ENCODE results near the gene TACC2.

Gene TACC2

DNA sequence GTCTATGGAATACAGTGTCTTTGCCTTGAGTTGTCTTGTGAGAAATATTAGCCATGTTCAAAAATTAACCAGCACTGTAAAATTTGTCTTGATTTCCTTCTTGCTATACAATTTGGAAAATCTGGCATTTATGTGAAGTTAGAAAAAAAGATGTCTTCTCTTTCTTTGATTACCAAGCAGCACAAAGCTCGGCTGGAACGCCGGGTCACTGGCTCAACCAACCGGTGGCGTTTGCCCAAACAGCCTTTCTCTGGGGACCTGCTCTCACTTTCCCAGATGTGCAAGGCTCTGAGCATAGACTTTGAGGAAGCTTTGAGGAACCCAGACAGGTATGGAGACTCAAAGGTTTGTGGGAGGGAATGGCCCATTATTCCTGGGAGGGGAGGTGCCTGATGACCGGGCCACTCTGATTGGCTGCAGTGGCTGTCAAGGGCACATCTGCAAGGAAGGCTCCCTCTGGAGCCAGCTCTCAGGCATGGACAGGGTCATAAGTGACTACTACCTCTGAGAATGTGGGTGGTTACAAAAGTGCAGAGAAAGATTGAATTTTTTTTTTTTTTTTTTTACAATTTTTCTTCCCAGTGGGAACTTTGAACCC lies 287.7 kb downstream of the TACC2 start:
- DNase-seq (ENCODE audit: low read depth) = no peak

DNA sequence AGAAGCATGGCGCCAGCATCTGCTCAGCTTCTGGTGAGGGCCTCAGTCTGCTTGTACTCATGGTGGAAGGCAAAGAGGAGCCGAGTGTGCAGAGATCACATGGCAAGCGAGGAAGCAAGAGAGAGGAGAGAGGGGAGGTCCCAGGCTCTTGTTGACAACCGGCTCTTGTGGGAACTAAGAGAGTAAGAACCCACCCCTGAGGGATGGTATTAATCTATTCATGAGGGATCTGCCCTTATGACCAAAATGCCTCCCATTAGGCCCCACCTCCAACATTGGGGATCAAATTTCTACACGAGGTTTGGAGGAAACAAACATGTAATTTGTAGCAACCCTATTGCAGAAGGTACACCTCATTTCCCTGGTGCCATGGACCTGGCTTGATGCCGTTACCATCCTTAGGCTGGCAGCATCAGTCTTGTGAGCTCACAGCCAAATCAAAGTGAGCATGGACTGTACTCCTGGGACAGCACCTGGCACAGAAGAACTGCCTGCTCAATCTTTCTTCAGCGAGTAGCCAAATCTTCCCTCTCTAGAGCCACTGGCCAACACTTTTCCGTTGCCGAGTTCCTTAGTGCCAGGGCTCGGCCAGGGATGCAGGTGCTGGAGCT lies 288.7 kb downstream of the TACC2 start:
- DNase-seq (ENCODE audit: low read depth) = no peak

DNA sequence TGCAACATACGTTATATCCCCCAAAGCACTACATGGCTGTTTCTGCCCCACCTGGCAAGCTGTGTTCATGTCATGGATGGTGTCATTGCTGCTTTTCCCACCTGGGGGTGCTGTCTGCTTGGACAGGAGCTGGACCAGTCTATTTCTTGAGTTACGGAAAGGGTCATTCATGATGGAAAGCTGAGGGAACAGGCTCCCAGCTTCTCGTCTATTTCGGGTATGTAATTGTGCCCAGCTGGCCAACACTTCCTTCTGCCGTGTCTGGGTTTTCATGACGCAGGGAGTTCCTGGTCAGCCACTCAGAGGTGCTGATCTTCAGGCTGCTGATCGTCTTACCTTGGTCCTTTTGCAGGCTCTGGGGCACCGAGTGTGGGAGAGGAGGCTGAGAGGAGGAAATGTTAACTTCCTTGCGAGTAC lies 290.8 kb downstream of the TACC2 start:
- DNase-seq (ENCODE audit: low read depth) = no peak

DNA sequence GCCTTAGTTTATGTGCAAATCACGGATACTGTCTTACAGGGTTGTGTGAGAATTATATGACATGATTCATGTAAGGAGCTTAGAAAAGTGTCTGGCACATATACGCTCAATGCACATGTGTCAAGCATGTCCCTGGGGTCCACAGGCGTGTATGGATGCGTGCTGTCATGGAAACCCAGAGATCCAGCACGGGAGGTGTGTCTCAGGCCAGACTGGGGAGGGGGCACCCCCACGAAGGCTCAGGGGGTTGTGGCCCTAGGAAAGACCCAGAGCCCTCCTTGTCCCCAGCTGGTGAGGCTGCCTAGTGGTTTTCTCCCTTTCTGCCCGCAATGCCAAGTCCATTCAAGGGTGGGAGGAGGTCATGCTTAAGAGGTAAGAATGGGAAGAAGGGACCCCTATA lies 291.2 kb downstream of the TACC2 start:
- no peak for DNase-seq (ENCODE audit: low read depth)

DNA sequence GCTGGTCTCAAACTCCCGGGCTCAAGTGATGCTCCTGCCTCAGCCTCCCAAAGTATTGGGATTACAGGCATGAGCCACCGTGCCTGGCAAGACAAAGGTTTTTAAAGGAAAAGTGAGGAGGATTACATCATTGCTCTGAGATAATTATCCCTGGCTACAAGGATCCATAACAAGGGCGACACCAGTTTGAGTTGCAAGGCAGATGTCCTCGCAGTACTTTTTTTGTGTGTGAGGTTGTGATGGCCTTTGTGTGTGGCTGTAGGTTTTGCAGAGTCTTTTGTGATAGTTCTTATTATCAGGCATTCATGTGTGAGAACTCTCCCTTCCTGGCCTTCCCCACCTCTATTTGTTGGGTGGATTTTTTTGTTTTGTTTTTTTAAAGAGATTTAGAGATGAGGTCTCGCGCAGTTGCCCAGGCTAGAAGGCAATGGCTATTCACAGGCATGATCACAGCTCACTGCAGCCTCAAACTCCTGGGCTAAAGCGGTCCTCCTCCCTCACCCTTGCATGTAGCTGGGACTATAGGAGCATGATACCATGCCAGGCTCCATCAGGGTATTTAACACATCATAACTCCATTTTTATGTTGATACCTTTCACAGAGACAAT lies 292.2 kb downstream of the TACC2 start:
- no peak for DNase-seq (ENCODE audit: low read depth)

DNA sequence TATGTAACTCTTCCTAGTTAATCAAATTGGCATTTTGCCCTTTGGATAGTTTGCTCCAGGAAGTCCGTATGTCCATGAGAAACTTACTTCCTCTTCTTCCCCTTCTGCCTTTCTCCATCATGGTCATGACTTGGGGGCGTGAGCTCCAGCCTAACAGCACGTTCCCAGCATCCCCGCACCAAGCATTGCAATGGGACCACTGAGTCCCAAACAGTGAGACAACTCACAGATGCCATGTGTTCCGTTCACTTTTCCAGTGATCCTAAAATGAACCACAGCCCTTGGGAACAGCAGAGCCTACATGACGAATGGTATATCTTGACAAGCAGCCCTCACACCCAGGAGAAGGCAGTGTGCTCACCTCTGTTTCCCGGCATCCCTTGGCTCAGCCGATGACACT lies 292.8 kb downstream of the TACC2 start:
- no peak for DNase-seq (ENCODE audit: low read depth)

DNA sequence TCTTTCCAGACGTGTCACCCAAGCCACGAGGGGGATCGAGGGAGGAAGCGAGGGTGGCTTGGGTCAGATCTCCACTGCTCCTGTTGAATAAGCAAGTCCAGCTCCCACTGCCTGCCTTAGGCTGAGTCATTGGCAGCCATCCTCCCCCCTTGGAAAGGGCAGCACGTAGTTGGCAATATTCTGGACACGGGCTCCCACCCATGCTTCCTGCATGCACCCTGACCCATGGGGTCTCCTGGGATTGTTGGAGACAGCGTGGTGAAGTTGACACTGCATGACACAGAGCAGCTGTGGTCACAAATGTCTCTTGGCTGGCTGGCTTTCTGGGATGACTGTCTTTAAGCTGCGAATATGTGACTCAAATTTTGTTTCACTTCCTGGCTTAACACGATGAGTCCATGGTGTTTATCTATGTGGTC lies 293.3 kb downstream of the TACC2 start:
- no peak for DNase-seq (ENCODE audit: low read depth)

DNA sequence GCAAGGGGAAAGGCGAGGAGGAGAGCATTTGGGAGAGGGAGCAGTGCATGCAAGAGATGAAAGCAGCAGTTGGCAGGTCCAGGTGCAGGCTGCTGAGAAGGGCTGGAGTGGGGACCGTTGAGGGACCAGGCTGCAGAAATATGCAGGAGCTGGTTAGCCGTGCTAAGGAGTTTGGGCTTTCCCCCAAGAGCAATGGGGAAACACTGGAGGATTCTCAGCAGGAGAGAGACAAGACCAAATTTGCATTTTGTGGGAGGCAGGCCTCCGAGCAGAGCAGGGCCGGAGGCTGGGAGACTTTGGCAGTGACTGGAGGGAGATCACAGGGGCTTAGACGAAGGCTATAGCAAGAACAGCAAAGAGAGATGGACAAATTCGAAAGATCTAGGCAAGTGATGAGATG lies 293.9 kb downstream of the TACC2 start:
- DNase-seq (ENCODE audit: low read depth) = no peak

DNA sequence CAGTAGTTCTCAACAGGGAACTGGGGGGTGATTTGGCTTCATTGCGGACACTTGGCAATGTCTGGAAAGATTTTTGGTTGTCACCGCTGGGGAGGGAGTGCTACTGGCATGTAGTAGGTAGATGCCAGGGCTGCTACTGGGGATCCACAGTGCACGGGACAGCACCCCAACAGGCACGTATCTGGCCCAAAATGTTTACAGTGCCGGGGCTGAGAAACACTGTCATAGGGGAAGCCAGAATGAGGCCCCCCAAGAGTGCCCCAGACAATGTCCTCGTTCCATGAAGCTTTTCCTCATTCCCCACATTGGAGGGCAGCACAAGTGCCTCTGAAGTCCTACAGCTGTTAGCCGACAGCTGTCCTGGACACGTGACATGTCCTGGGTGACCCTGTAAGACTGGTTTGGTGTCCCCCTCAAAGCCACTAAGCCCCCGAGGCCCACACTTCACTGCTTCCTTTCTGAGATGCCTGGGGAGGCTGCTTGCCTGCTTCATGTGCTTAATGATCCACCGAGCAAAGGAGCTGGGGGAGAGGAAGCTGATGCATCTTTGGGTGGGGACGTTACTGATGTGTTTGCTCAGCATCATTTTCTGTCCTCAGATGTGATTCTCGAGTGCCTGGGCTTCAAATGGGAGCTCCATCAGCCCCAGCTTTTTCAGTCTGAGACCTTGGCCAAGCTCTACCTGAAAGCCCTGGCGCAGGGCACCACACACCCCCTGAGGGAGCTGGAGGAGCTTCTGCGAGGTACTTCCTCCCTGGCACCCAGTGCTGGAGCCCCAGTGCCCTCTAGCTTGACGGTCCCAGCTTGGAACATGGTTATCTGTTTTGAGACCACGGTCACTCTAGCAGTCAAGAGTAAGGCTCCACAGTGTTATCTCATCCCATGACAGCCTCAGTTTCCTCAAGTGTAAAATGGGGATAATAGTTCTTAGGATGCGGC lies 296.8 kb downstream of the TACC2 start:
- DNase-seq (ENCODE audit: low read depth) = no peak

DNA sequence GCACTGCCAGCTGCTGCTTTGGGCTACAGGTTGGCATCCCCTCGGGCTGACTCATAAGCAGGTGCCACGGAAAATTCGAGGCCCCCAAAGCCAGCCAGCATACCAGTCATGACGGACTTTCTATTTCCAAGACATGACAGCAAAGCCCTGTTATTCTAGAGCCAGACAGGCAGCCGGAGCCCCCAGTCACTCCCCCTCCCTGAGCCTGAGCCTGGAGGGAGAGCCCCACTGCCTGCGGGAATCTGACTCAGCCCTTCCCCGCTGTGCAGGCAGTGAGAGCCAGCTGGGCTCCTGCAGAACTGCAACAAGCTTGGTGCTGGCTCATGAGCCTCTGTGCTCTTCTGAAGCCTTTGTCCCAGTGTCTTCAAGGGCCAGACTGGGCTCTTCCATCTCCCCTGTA lies 297.9 kb downstream of the TACC2 start:
- DNase-seq (ENCODE audit: low read depth) = no peak

DNA sequence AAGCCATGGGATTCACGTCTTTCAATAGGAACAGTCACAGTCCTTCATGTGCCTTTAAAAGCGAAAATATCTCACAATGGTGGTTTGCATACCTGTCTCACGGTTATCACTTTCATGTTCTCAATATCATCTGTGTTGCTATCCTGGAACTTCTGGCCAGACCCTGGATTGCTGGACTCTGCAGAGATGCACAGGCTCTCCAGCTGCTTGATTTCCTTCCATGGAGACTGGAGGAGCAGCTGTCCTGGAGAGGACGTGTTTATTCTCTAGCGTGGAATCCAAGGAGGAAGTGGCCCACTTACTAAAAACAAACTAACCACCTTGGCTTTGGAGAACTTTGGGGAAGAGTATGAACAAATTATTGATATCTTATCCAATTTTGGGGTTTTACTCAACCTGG lies 298.6 kb downstream of the TACC2 start:
- no peak for DNase-seq (ENCODE audit: low read depth)

DNA sequence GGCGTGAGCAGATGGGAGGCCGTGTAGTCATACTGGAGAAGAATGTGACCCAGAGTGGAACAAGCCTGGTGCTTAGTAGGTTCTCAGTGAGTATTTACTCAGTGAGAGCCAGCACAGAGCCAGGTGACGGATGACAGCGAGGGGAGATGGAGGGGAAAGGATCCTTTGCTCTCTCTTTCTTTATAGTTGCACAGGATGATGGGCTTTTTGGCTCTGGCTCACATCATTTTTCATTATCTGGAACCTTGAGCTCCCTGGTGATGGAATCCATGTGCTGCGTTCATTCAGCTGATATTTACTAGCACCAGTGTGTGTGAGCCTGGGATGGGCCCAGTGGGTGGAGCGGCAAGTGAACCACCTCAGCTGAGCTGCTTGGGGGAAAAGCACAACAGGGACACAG lies 299.3 kb downstream of the TACC2 start:
- no peak for DNase-seq (ENCODE audit: low read depth)

DNA sequence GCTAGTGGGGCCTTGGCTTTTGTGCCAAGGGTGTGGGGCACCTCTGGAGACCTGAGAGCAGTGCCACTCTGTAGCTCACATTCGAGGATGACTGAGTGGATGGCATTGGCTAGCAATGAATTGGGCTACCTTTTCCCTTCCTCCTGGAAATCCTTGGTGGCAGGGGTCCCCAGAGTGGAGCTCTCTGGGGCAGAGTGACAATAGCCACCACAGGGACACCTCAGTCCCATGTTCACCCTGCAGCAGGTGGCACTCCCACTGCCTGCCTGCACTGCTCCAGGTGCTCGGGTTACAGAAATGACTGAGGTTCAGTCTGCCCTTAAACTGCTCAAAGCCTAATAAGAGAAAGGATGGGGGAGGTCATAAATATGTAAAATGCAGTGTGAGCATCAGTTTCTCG lies 300.0 kb downstream of the TACC2 start:
- no peak for DNase-seq (ENCODE audit: low read depth)

DNA sequence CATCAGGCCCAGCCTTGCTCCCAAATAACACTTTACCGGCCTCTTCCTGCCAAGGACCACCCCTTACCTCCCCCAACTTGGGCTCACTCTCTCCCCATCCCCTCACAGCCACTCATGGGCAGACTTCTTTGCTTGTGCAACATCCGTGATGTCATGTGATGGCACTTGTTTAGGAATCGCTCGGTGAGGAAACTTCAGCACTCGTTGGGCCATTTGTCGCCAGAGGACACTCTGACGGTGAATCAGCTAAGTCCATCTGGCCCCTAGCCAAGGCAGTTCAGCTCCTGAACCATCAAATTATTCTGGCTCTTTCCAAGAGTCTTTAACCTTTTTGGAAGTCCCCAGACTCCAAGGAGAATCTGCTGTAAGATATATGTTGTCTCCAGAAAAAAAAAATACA lies 301.4 kb downstream of the TACC2 start:
- no peak for DNase-seq (ENCODE audit: low read depth)

DNA sequence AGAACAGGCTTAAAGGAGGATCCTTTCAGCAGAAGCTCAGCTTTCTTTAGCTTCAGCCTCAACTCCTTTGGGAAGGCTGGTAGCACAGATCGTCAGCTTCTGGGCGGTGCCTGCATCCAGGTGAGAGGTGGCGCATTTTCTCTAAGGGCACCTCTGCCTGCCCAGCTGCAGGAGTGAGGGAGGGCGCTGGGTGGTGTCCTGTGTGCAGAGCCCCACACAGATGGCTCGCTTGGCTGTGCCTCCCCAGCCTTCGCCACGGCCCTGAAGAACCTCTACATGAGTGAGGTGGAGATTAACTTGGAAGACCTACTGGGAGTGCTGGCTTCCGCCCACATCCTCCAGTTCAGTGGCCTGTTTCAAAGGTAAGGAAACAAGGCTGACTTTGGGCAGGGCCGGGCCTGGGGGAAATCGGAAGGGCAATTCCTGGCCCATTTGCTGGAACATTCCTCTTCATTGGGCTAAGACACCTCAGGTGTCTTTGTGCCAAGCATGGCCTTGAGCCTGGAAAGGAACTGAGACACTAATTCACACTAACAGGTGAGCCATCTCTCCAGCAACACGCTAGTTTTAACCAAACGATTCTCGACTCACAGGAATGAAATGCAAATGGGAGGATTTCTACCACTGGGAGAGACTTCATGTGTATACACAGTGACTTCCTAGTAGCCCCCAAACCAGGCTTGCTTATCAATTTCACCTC lies 302.0 kb downstream of the TACC2 start:
- no peak for DNase-seq (ENCODE audit: low read depth)

DNA sequence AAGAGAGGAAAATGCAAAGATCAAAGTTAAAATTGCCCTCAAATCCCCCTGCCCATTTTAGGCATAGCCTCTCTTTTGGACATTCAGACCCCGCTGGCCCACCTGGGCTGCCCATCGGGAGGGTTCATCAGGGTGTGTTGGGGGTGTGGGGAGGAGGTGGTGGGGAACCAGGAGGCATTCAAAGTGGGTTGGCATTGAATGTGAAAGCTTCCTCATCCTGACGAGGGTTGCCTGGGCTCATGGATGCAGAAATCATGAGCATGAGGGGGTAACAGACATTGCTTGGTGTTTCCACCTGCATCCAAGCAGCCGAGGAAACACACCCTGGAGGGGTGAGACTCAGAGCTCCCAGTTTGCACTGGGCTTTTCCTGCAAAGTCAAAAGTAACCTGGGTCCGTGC lies 302.8 kb downstream of the TACC2 start:
- no peak for DNase-seq (ENCODE audit: low read depth)

DNA sequence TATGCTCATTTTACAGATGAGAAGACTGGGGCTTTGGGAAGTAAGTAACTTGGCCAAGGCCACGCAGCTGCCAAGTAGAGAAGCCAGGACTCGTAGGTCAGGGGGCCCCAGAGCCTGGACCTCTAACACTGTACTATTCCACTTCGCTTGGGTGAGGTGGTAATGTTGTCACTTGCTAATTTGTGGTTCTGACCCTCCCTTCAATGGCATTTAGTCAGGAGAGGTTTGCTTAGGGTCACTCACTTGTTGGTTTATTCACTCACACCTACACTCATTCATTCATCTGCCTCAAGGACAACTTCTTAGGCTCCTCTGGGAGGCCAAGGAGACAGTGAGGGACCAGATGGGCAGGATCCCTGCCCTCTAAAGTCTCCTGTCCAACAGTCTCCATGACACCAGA lies 303.4 kb downstream of the TACC2 start:
- no peak for DNase-seq (ENCODE audit: low read depth)

DNA sequence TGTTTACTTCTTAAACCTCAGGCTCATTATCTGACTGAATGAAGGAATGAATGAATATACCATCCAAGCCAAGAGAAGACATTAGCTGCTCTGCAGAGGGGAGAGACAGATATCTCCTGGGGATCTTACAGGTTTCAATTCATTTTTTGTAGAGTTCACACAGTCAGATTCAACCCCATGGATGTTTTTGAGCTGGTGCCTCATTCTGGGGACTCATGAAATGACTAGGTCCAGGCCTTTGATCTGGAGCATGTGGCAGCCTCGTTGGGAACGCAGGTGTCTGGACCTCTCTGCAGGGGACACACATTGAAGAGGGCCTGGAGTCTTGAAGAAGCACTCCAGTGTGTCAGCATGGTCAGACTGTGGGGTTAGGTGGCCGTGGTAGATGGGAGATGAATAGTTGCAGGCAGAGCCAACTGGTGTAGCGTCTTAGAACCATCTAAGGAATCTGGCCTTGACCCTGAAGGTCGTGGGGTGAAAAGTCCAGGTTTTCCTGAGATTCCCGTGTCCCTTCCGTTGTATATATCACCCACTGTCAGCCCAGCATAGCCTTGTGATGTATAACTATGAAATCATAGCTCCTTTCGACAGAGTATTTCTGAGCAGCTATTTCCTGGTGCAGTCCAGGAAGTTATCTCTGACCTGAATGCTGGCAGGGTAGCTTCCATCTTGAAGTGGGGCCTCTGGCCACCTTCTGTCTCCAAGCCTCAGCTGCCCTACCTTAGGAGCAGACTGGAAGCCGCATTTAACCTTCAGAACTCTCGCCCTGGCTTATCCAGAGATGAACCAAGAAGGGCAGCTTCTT lies 304.4 kb downstream of the TACC2 start:
- DNase-seq (ENCODE audit: low read depth) = no peak

DNA sequence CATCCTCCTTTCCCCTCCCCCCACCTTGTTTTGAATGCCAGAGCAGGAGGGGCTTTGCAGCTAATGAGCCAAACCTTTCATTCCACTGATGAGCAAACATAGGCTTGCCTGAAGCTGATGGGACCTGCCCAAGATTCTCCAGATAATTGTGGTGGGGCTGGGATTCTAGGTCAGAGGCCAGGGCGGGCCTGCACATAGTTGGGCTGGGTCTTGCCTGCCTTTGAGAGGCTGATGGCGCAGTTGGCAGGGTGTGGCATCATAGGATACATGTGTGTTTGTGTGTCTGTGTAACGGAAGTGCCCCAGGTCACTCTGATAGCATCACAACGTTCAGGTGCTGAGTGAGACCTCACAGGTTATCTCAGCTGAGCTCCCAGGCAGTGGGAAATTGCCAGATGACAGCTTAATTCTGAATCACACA lies 305.0 kb downstream of the TACC2 start:
- DNase-seq (ENCODE audit: low read depth) = no peak

DNA sequence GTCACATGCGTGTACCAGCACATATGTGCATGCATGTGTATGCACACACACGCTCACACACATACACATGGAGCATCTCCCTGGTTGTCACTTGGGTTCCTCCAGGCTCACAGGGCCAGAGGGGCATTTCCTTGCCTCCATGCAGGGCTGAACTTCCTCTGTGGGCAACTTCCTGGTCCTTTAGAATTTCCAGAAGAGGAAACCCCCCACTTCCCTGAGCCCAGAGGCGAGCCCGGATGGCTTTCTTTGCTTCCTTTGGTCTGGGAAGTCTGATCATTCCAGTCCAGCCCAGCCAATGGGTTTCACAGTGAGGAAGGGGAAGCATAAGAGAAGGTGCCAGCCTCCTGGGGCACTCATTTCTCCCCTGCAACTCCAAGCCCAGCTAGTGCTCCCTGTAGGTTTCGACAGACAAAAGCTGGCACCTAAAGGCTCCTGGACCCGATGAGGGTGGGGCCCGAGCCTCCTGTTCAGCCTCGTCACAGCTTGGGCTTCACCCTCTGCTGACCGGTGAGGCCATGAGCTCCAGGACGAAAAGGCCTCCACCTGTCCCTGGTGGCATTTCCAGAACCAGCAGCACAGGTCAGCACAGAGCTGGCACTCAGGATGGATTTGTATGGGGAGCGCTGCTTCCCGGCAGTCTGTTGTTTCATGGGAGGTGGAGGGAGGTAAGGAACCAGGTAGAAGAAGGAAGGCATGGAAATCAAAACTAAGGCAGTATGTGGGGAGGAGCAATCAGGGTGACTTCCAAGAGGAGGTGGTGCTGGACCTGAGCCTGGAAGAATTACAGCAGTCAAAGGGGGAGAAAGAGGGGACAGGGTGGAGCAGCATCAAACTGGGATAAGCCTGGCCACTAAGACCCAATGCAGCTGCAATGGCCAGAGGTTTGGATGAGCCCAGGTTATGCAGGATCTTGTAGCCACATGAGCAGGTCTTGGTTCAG lies 305.8 kb downstream of the TACC2 start:
- DNase-seq (ENCODE audit: low read depth) = no peak

Measured in stimulated activated CD4-positive, alpha-beta T cell treated with anti-CD3 and anti-CD28 coated beads, Interleukin-2, amount 100 ng/mL, for 4 hours (primary cell).